Measurements from ENCODE around the gene SETBP1. TPM values are rescaled to one million over a fixed set of nuclear protein-coding genes. Genes with fewer than 3 reads are reported as not detected.

The SETBP1 gene
- total RNA-seq, 2 experiments from 2014 or later: 25.2 to 30.3 TPM

GRCh38 chr18:44700652-44701051 lies 20.0 kb downstream of the SETBP1 start:
- Mint-ChIP-seq H3K9me3 (ENCODE audit: low read depth) (no peaks in the 10 kb centered on the region), H3K27ac (peak overlapping the region; percentile 6), H3K36me3 (peaks cover 32% of the 10 kb centered on the region), H3K4me3 (no peak overlapping the region), H3K4me1 (peaks cover 37% of the 10 kb centered on the region), H3K27me3 (peaks cover 7% of the 10 kb centered on the region)
- ATAC-seq (peak; percentile 96), DNase-seq (peak; percentile 64)
- CTCF ChIA-PET: interaction anchor here (1.2 kb wide), 1 partner anchor 13 kb away, joined by 3 read pairs; no protein-coding TSS in a partner anchor

- no peak for ATAC-seq
- CTCF ChIA-PET: interaction anchor here (1.2 kb wide), 1 partner anchor 13 kb away, joined by 3 read pairs; no protein-coding TSS in a partner anchor
- DNase-seq: no peak
- Mint-ChIP-seq H3K27me3 (peaks cover 7% of the 10 kb centered on the region), H3K4me3 (no peak overlapping the region), H3K36me3 (peaks cover 34% of the 10 kb centered on the region), H3K27ac (peak overlapping the region; percentile 6), H3K9me3 (ENCODE audit: low read depth) (no peaks in the 10 kb centered on the region), H3K4me1 (peaks cover 37% of the 10 kb centered on the region)
These were observed 20.5 kb downstream of the SETBP1 start for GRCh38 chr18:44701227-44701626.

GRCh38 chr18:44702594-44702993 lies 21.9 kb downstream of the SETBP1 start:
- Mint-ChIP-seq H3K27ac (no peak overlapping the region), H3K36me3 (peaks cover 46% of the 10 kb centered on the region), H3K9me3 (ENCODE audit: low read depth) (no peaks in the 10 kb centered on the region), H3K4me1 (peaks cover 44% of the 10 kb centered on the region), H3K27me3 (peaks cover 10% of the 10 kb centered on the region), H3K4me3 (peak overlapping the region; percentile 19)
- DNase-seq: no peak
- ATAC-seq: no peak
- CTCF ChIA-PET: interaction anchor here (0.8 kb wide), 1 partner anchor 27 kb away, joined by 3 read pairs; no protein-coding TSS in a partner anchor

- H3K36me3 Mint-ChIP-seq: peaks cover 55% of the 10 kb centered on the region
- peaks cover 12% of the 10 kb centered on the region for H3K27me3 Mint-ChIP-seq
- CTCF ChIA-PET: interaction anchor here (1.4 kb wide), 1 partner anchor 10 kb away, joined by 3 read pairs; no protein-coding TSS in a partner anchor
These were observed 23.6 kb downstream of the SETBP1 start for GRCh38 chr18:44704135-44704789.

GRCh38 chr18:44705075-44705675 lies 24.5 kb downstream of the SETBP1 start:
- CTCF ChIA-PET: no interaction called here
- Mint-ChIP-seq H3K4me3 (no peak overlapping the region), H3K27ac (no peak overlapping the region), H3K36me3 (peaks cover 59% of the 10 kb centered on the region), H3K9me3 (ENCODE audit: low read depth) (no peaks in the 10 kb centered on the region), H3K27me3 (peaks cover 12% of the 10 kb centered on the region), H3K4me1 (peaks cover 52% of the 10 kb centered on the region)
- ATAC-seq (no peak), DNase-seq (no peak)

More at GRCh38 chr18:44704135-44704789, 23.6 kb downstream of the SETBP1 start:
- no peak overlapping the region for H3K27ac Mint-ChIP-seq
- ATAC-seq (no peak), DNase-seq (no peak)
- H3K9me3 Mint-ChIP-seq (ENCODE audit: low read depth): no peaks in the 10 kb centered on the region
- peaks cover 50% of the 10 kb centered on the region for H3K4me1 Mint-ChIP-seq
- H3K4me3 Mint-ChIP-seq: no peak overlapping the region

GRCh38 chr18:44708451-44709083 lies 27.9 kb downstream of the SETBP1 start:
- no peak overlapping the region for H3K4me3 Mint-ChIP-seq
- DNase-seq: no peak
- peaks cover 55% of the 10 kb centered on the region for H3K36me3 Mint-ChIP-seq
- H3K4me1 Mint-ChIP-seq: peaks cover 53% of the 10 kb centered on the region
- peaks cover 12% of the 10 kb centered on the region for H3K27me3 Mint-ChIP-seq
- CTCF ChIA-PET: interaction anchor here (0.7 to 1.0 kb wide), 2 partner anchors 13 to 16 kb away, joined by 3 read pairs; no protein-coding TSS in a partner anchor
- ATAC-seq: no peak
- H3K9me3 Mint-ChIP-seq (ENCODE audit: low read depth): no peaks in the 10 kb centered on the region
- H3K27ac Mint-ChIP-seq: no peak overlapping the region

- peak; percentile 90 for ATAC-seq
- no peak overlapping the region for H3K4me3 Mint-ChIP-seq
- DNase-seq: peak; percentile 55
- CTCF ChIA-PET: interaction anchor here (0.8 to 1.8 kb wide), 6 partner anchors 16 to 24 kb away, joined by 3 to 8 read pairs (median 3); no protein-coding TSS in a partner anchor
- H3K9me3 Mint-ChIP-seq (ENCODE audit: low read depth): no peaks in the 10 kb centered on the region
- H3K27ac Mint-ChIP-seq: peak overlapping the region; percentile 69
- peaks cover 56% of the 10 kb centered on the region for H3K4me1 Mint-ChIP-seq
- peaks cover 54% of the 10 kb centered on the region for H3K36me3 Mint-ChIP-seq
- peaks cover 11% of the 10 kb centered on the region for H3K27me3 Mint-ChIP-seq
These were observed 28.8 kb downstream of the SETBP1 start for GRCh38 chr18:44709307-44710126.

- Mint-ChIP-seq H3K36me3 (peaks cover 53% of the 10 kb centered on the region), H3K27me3 (peaks cover 11% of the 10 kb centered on the region), H3K27ac (peak overlapping the region; percentile 6), H3K4me1 (peaks cover 64% of the 10 kb centered on the region), H3K9me3 (ENCODE audit: low read depth) (no peaks in the 10 kb centered on the region), H3K4me3 (no peak overlapping the region)
- no peak for DNase-seq
- no peak for ATAC-seq
- CTCF ChIA-PET: interaction anchor here (0.7 to 1.8 kb wide), 3 partner anchors 14 to 183 kb away, joined by 3 to 8 read pairs (median 4); no protein-coding TSS in a partner anchor
These were observed 30.2 kb downstream of the SETBP1 start for GRCh38 chr18:44710931-44711330.

GRCh38 chr18:44712025-44712424 lies 31.3 kb downstream of the SETBP1 start:
- peaks cover 11% of the 10 kb centered on the region for H3K27me3 Mint-ChIP-seq
- no peak overlapping the region for H3K4me3 Mint-ChIP-seq
- peaks cover 52% of the 10 kb centered on the region for H3K36me3 Mint-ChIP-seq

GRCh38 chr18:44713435-44713834 lies 32.7 kb downstream of the SETBP1 start:
- ATAC-seq (no peak), DNase-seq (no peak)
- H3K27me3 Mint-ChIP-seq: peaks cover 8% of the 10 kb centered on the region
- H3K4me3 Mint-ChIP-seq: no peak overlapping the region
- no peaks in the 10 kb centered on the region for H3K9me3 Mint-ChIP-seq (ENCODE audit: low read depth)
- CTCF ChIA-PET: no interaction called here
- peaks cover 75% of the 10 kb centered on the region for H3K4me1 Mint-ChIP-seq
- no peak overlapping the region for H3K27ac Mint-ChIP-seq
- H3K36me3 Mint-ChIP-seq: peaks cover 39% of the 10 kb centered on the region

More at GRCh38 chr18:44712025-44712424, 31.3 kb downstream of the SETBP1 start:
- no peak for DNase-seq
- no peaks in the 10 kb centered on the region for H3K9me3 Mint-ChIP-seq (ENCODE audit: low read depth)
- CTCF ChIA-PET: interaction anchor here (1.1 to 1.3 kb wide), 2 partner anchors 12 to 14 kb away, joined by 3 to 4 read pairs; no protein-coding TSS in a partner anchor
- ATAC-seq: no peak
- H3K27ac Mint-ChIP-seq: peak overlapping the region; percentile 17
- H3K4me1 Mint-ChIP-seq: peaks cover 71% of the 10 kb centered on the region

GRCh38 chr18:44714376-44714775 lies 33.7 kb downstream of the SETBP1 start:
- H3K27ac Mint-ChIP-seq: no peak overlapping the region
- H3K4me1 Mint-ChIP-seq: peaks cover 74% of the 10 kb centered on the region
- H3K27me3 Mint-ChIP-seq: peaks cover 5% of the 10 kb centered on the region
- peaks cover 39% of the 10 kb centered on the region for H3K36me3 Mint-ChIP-seq
- no peak for ATAC-seq
- DNase-seq: no peak
- no peaks in the 10 kb centered on the region for H3K9me3 Mint-ChIP-seq (ENCODE audit: low read depth)
- CTCF ChIA-PET: interaction anchor here (0.6 to 1.7 kb wide), 3 partner anchors 10 to 128 kb away, joined by 3 to 5 read pairs (median 3); no protein-coding TSS in a partner anchor
- no peak overlapping the region for H3K4me3 Mint-ChIP-seq

- Mint-ChIP-seq H3K4me3 (no peak overlapping the region), H3K27ac (no peak overlapping the region), H3K27me3 (peaks cover 5% of the 10 kb centered on the region), H3K9me3 (ENCODE audit: low read depth) (no peaks in the 10 kb centered on the region), H3K4me1 (peaks cover 66% of the 10 kb centered on the region), H3K36me3 (peaks cover 42% of the 10 kb centered on the region)
- no peak for ATAC-seq
- CTCF ChIA-PET: interaction anchor here (1.7 kb wide), 1 partner anchor 9 kb away, joined by 5 read pairs; no protein-coding TSS in a partner anchor
- no peak for DNase-seq
These were observed 34.6 kb downstream of the SETBP1 start for GRCh38 chr18:44715245-44715644.

Data from activated CD8-positive, alpha-beta memory T cell treated with anti-CD3 and anti-CD28 coated beads, Interleukin-2, amount 10 ng/mL, durations not matched to agents 7 days and 5 days (primary cell).